Vagina (tissue), 2 donors: ENCODE data around the gene OR2T12. TPM values are rescaled to one million over a fixed set of nuclear protein-coding genes. Genes with fewer than 3 reads are reported as not detected.
"Not testable (repeated sequence)": the region's sequence is repeated elsewhere in the genome, so short reads cannot be mapped to it uniquely, and the experiment has no call there.

Experiments used
- DNase-seq, 2 donors: peaks; one replicate each; pipeline ENCODE4 v3.0.0-alpha.2; 2017; ENCODE audit errors: extremely low spot score in 2 of 2
- H3K27ac ChIP-seq: fragments of 200-600 bp; sonication (generic); one replicate; pipeline ENCODE4 v1.5.1; 2019
- H3K27me3 ChIP-seq: fragments of 200-600 bp; sonication (generic); one replicate; pipeline ENCODE4 v1.5.1; 2019
- H3K36me3 ChIP-seq, 2 donors: fragments of 200-600 bp; sonication (generic); one replicate each; pipeline ENCODE4 v1.5.1; 2017 to 2019
- H3K4me1 ChIP-seq: fragments of 200-600 bp; sonication (generic); one replicate; pipeline ENCODE4 v1.5.1; 2019
- H3K4me3 ChIP-seq, 2 donors: fragments of 200-600 bp; sonication (generic); 1 replicate in 1 of 2; 2 replicates in 1 of 2; pipeline ENCODE4 v1.5.1; 2016 to 2019
- H3K9me3 ChIP-seq: fragments of 200-600 bp; sonication (generic); one replicate; pipeline ENCODE4 v1.5.1; 2019
- CTCF ChIP-seq, 3 experiments: fragments of 450-650 bp in 2 of 3; fragments of 200-600 bp in 1 of 3; sonication (generic) in 1 of 3; IDR thresholded peaks; one replicate each; pipeline ENCODE4 v1.5.1; 2017 to 2019; ENCODE audit warnings: antibody characterized with exemption in 3 of 3, mild to moderate bottlenecking in 2 of 3, moderate library complexity in 2 of 3
- POLR2A ChIP-seq, 2 donors: fragments of 450-650 bp; IDR thresholded peaks; one replicate each; pipeline ENCODE4 v1.6.1; 2017; ENCODE audit warnings: antibody characterized with exemption in 2 of 2, mild to moderate bottlenecking in 2 of 2, moderate library complexity in 2 of 2
- POLR2AphosphoS5 ChIP-seq, 2 donors: sonication (generic); formaldehyde crosslinking; IDR thresholded peaks; one replicate each; pipeline ENCODE4 v1.9.0; 2017; ENCODE audit warnings: antibody characterized with exemption in 2 of 2, mild to moderate bottlenecking in 2 of 2, low read depth in 1 of 2; ENCODE audit not compliant: insufficient read depth in 1 of 2
- intact Hi-C: fragments of 100-400 bp; cut with DNase I; formaldehyde crosslinking; loops from one replicate; pipeline ENCODE4 v1.15.1; 2023
- total RNA-seq: library from RNA; depleted of rRNA; stranded (reverse); fragments of >200 nt; gene quantifications from one replicate; pipeline ENCODE4 v1.2.3, GENCODE V29; 2016

Gene OR2T12
- total RNA-seq: not detected

GRCh38 chr1:248303324-248303723 is at the start of gene OR2T12:
Gene OR2T12, minus strand, starts transcription at chr1:248303424. Its CDS starts 7,846 bp downstream, at chr1:248295578.
- H3K4me1 ChIP-seq: no peaks in the 10 kb centered on the region

GRCh38 chr1:248348475-248348874 is 45.3 kb upstream of the OR2T12 start, which contains the start of gene OR14C36:
Gene OR14C36, plus strand, starts transcription at chr1:248348775. Its CDS starts 0 bp downstream, at chr1:248348775.
- intact Hi-C loops: no loop called here
- DNase-seq: no peak
- TF ChIP-seq POLR2A (IDR thresholded peaks at IDR 0.05): no peak
- TF ChIP-seq POLR2AphosphoS5 (IDR thresholded peaks at IDR 0.05; ENCODE audit: insufficient read depth in 1 of 2, low read depth in 1 of 2): no peak
- no peak for TF ChIP-seq CTCF (IDR thresholded peaks at IDR 0.05)
- Histone ChIP-seq H3K27me3 (no peaks in the 10 kb centered on the region), H3K27ac (no peak within 1 kb of the TSS), H3K9me3 (no peaks in the 10 kb centered on the region), H3K4me1 (no peaks in the 10 kb centered on the region), H3K36me3 (no peaks in the 10 kb centered on the region), H3K4me3 (no peak within 1 kb of the TSS)

More at GRCh38 chr1:248303324-248303723, at the start of gene OR2T12:
- Histone ChIP-seq H3K4me3 (no peak within 1 kb of the TSS), H3K9me3 (no peaks in the 10 kb centered on the region), H3K36me3 (no peaks in the 10 kb centered on the region), H3K27me3 (no peaks in the 10 kb centered on the region), H3K27ac (no peak within 1 kb of the TSS)
- intact Hi-C loops: no loop called here
- no peak for DNase-seq
- TF ChIP-seq POLR2A (IDR thresholded peaks at IDR 0.05) (no peak), CTCF (IDR thresholded peaks at IDR 0.05) (no peak), POLR2AphosphoS5 (IDR thresholded peaks at IDR 0.05; ENCODE audit: insufficient read depth in 1 of 2, low read depth in 1 of 2) (no peak)

GRCh38 chr1:248343451-248343850 is 40.2 kb upstream of the OR2T12 start:
- no peak for DNase-seq
- no peaks in the 10 kb centered on the region for H3K36me3 ChIP-seq
- H3K9me3 ChIP-seq: no peaks in the 10 kb centered on the region
- intact Hi-C loops: no loop called here
- no peak for TF ChIP-seq POLR2AphosphoS5 (IDR thresholded peaks at IDR 0.05; ENCODE audit: insufficient read depth in 1 of 2, low read depth in 1 of 2)
- no peak for TF ChIP-seq CTCF (IDR thresholded peaks at IDR 0.05)
- TF ChIP-seq POLR2A (IDR thresholded peaks at IDR 0.05): no peak
- H3K27me3 ChIP-seq: no peaks in the 10 kb centered on the region
- H3K4me3 ChIP-seq: no peak overlapping the region
- no peaks in the 10 kb centered on the region for H3K4me1 ChIP-seq
- no peak overlapping the region for H3K27ac ChIP-seq

GRCh38 chr1:248324468-248324867 is 21.2 kb upstream of the OR2T12 start, which contains the start of gene OR2M7:
Gene OR2M7, minus strand, starts transcription at chr1:248324568. Its CDS starts 0 bp downstream, at chr1:248324568.
- no peaks in the 10 kb centered on the region for H3K4me1 ChIP-seq
- H3K9me3 ChIP-seq: no peaks in the 10 kb centered on the region
- intact Hi-C loops: no loop called here
- H3K36me3 ChIP-seq: no peaks in the 10 kb centered on the region
- TF ChIP-seq POLR2A (IDR thresholded peaks at IDR 0.05): no peak
- TF ChIP-seq CTCF (IDR thresholded peaks at IDR 0.05): no peak
- no peak for TF ChIP-seq POLR2AphosphoS5 (IDR thresholded peaks at IDR 0.05; ENCODE audit: insufficient read depth in 1 of 2, low read depth in 1 of 2)
- H3K4me3 ChIP-seq: no peak within 1 kb of the TSS
- no peaks in the 10 kb centered on the region for H3K27me3 ChIP-seq
- no peak within 1 kb of the TSS for H3K27ac ChIP-seq
- no peak for DNase-seq

GRCh38 chr1:248316796-248317195 is 13.6 kb upstream of the OR2T12 start:
- TF ChIP-seq POLR2AphosphoS5 (IDR thresholded peaks at IDR 0.05; ENCODE audit: insufficient read depth in 1 of 2, low read depth in 1 of 2) (no peak), CTCF (IDR thresholded peaks at IDR 0.05) (no peak), POLR2A (IDR thresholded peaks at IDR 0.05) (no peak)
- no peaks in the 10 kb centered on the region for H3K9me3 ChIP-seq
- intact Hi-C loops: no loop called here

GRCh38 chr1:248306740-248307139 is 3.5 kb upstream of the OR2T12 start:
- H3K4me3 ChIP-seq, H3K27ac ChIP-seq, H3K36me3 ChIP-seq, H3K27me3 ChIP-seq, H3K4me1 ChIP-seq, H3K9me3 ChIP-seq, intact Hi-C loops, DNase-seq: not testable (repeated sequence)

More at GRCh38 chr1:248316796-248317195, 13.6 kb upstream of the OR2T12 start:
- Histone ChIP-seq H3K36me3 (no peaks in the 10 kb centered on the region), H3K4me1 (no peaks in the 10 kb centered on the region), H3K27me3 (no peaks in the 10 kb centered on the region), H3K27ac (no peak overlapping the region), H3K4me3 (no peak overlapping the region)
- DNase-seq: no peak
